OCI-M2 (cell line): ENCODE measurements around the gene MLC1.

ENCODE experiments used
- DNase-seq: peaks from one replicate; lab custom pipeline; 2025; ENCODE audit not compliant: unreplicated experiment; lab: John Stamatoyannopoulos, UW

Gene MLC1

DNA sequence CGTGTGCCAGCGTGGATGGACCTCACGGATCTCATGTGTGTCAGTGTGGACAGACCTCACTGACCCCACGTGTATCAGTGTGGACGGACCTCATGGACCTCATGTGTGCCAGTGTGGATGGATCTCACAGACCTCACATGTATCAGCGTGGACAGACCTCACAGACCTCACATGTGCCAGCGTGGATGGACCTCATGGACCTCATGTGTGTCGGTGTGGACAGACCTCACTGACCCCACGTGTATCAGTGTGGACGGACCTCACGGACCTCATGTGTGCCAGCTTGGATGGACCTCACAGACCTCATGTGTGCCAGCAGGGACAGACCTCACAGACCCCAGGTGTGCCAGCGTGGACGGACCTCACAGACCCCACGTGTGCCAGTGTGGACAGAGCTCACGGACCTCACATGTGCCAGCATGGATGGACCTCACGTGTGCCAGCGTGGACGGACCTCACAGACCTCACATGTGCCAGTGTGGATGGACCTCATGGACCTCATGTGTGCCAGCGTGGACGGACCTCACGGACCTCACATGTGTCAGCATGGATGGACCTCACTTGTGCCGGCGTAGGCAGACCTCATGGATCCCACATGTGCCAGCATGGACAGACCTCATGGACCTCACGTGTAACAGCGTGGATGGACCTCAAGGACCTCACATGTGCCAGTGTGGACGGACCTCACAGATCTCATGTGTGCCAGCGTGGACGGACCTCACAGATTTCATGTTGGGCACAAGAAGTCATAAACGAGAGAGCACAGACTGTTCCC, 45.4 kb downstream of the MLC1 start:
- no peak for DNase-seq

DNA sequence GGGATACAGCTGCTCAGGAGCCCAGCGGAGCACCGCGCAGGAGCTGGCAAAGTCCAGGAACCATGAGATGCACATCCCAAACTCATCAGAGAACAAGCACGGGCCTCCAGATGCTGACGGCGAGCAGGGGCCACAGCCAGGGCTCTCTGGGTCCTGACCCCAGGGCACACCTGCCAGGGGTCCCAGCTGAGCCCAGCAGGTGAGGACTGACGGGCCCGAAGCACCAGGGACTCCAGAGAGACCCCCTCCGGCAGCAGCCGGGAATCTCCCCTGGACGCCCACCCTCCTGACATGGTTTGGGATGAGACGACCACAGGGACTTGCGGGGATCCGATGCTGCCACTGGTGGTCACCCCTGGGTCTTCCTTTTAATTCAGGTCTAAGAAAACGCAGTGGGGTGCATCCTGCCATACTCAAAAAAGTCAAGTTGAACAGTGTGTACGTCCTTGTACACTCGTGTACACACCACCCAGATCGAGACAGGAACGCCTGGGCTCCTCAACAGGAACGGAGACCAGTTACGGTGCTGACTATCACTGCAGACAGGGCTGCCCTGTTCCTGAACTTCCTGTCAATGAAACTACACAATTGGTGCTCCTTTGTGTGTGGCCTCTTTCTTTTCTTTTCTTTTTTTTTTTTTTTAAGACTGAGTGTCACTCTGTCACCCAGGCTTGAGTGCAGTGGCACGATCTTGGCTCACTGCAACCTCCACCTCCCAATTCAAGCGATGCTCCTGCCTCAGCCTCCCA, 49.1 kb downstream of the MLC1 start:
- no peak for DNase-seq

DNA sequence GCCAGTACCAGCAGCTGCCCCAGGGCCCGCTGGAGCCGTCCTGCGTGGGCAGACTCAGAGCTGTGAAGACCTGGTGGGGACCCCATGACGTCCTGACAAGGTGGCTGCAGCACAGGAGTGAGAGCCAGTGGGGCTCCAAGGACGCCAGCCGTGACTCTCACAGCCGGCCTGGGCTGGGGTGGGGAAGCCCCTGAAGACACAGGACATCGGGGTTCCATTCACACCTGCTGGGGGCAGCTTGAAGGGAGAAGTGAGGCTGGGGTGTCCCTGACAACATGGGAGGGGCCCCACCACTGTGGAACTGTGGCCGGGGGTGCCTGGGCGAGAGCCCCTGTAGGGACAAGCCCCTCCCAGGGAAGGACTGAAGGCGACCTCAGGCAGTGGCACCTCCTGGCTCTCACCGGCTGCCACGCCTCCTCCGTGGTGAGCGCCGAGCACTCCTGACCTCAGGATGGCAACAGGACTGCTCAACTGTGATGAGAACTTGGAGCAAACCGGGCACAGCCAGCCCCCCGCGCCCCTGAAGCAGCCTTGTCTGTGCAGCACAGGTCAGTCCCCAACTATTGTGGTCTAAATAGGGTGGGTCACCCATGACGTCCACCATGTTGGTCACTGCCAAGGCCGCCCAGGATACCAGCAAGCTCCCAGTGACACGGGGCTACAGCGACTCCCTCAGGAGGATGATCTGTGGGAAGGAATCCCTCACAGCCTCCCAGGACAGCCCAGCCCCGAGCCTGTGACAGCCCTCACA, 49.9 kb downstream of the MLC1 start:
- no peak for DNase-seq

DNA sequence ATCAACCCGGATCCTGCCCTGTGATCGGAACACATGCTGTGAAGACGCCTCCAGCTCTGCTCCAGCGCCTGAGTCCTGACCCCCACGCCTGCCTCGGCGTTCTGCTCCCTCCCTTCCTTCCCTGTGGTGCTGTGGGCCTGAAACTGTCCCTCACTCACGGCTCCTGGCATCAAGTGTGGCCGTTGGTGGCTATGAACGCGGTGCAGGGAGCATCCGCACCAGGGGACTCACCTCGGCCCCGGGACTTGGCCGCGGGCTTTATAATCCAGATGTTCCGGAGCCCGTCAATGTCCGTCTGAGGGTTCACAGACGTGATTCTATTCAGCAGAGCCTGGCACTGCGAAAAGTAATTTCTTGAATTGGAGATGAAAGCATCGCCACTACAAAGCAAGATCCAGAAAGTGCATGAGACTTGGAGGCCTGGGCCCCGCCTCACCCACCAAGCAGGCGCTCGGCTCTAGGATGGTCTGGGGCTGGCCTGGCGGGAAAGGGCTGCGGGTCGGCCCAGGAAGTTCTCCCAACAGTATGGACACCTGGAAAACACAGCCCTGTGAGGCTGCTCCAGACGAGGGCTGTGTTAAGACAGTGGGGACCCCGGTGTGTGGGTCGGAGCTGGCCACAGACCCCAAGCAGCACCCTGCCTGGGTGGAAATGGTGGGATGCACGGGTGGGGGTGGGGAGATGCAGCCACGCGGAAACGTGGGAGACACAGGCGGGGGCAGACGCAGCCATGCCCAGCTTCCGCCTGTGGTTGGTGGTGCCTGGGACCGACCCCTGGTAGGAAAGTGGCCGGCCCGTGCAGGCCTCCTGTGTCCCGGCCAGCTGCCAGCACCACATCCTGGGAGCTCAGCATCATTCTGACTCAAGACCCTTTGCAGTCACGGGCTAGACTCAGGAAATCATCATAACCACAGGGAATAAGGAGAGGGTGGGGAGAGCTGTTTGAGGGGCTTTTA, 50.8 kb downstream of the MLC1 start:
- DNase-seq = no peak

DNA sequence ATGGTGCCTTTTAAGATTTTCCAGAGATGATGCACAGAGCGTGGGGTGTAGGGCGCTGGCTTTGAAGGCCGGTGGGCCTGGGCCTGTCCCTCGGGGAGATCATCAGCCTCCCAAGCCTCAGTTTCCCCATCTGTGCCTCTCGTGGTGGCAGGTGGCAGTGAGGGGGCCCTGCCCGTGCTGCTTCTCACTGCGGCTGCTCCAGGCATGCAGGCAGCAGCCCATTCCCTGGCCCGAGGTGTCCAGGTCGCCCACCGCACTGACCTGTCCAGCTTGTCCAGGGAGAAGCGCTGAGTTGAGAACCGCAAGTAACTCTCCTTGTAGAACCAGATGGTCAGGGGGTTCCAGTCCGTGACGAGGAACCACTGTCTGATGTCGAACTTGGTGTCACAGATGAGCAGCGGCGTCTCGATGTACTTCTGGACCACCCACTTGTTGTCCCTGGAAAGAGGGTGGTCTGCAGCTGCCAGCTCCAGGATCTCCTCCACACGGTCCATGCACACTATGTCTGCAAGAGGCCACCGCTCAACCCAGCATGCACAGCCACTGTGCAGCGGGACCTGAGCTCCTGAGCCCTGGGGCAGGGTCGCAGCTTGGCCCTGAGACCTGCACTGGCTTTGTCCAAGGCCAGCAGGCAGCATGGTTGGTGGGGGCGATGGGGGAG, 52.2 kb downstream of the MLC1 start:
- DNase-seq = no peak

DNA sequence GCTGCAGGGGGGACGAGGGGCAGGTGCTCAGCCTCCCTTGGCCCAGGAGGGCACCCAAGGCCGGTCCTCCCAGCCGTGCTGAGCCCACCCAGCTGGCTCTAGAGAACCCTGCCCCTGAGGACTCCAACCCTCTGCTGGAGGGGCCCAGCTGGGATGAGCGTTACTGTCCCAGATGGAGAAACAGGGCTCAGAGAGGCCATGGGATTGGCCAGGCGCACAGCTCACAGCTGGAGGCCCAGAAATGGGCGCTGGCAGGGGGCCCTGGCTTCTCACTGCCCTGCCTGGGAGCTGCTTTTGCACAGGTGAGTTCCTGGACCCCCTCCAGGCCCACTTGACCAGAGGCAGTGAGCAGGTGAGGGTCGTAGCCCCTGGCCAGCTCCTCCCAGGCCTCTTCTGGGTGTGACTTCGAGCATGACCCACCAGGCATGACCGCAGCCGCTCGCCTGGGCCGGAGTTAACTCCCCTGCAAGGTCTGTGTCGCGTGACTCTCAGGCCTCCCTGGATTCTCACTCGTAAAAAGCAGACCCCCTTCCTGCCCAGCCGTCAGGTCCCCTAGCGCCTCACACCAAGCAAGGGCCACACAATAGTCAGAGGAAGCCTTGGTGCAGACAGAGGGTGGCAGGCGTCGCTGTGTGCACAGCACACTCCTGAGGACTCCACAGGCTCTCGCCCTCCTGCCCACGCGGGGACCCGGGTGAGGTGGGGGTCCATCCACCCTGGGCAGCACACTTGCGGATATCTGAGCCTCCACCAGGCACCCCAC, 52.9 kb downstream of the MLC1 start:
- no peak for DNase-seq

DNA sequence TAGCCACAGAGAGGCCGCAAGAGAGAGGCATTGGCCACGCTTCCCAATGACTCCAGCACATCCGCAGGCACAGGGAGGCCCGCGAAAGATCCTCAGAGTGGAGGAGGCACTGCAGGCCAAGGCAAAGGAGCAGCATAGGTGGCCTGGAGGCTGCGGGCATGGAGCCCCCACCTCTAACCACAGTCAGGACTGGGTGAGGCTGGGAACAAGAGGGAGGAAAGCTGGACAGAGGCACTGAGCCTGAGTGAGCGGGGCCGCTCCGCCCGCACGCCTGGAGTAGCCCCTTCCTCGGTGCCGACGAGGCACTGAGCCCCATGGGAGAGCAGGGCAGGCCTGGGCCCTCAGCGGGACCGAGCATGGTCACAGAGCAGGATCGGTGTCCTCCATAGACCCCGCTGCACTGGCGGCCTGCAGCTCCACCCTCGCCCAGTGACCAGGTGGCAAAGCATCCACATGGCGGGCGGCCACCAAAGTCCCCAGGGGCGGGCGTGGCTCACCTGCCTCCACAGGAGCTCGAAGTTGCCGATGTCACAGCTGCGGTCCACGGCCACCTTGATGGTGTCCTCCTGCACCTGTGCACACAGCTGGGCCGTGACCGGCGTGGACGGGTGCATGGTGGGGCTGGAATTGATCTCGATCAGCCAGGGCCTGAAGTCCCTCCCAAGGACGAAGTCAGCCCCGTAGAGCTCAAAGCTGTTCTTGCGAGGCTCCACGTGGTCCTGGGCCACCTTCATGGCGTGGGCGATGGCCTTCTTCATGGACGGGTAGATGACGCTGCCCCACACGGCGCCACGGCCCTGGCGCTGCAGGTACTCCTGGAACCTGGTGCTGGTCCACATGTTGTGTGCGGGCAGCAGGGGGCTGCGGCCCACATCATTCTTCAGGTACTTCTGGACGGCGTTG, 53.8 kb downstream of the MLC1 start:
- DNase-seq = no peak

DNA sequence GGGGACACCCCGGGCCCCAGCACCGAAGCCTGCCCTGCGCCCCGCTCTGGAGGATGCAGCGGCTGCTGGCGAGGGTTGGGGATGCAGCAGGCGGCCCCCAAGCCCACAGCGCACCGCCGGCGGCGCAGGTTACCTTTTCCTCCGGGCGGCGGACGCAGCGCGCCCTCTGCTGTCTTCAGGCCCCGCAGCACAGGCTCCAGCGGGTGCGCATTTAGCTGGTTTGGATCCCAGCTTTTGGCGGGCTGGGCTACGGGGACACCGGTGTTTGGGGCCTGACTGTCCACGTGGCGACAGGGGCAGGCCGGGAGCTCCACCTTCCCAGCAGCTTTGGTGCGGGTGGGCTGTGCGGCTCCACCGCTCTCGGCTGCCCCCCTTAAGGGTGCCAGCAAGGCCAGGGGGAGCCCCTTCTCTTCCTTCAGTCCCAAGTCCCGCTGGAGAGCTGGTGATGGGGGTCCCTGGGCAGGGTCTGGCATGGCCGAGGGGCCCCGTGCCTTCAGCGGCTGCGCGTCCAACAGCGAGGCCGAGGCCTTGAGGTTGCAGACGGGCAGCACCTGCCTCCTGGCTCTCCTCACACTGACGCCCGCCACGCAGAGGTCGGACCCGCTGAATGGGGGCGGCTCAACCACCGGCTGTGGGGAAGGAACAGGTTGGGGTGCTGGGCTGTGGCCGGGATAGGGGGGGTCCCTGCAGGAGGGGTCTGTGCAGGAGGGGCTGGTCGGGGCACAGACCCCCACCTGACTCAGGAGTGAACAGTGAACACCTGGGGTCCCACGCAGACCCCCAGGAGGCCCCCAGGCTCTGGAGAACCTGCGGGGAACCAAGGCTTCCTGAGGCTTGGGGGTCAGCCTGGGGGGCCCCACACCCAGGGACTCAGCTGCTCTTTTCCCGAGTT, 54.7 kb downstream of the MLC1 start:
- no peak for DNase-seq

DNA sequence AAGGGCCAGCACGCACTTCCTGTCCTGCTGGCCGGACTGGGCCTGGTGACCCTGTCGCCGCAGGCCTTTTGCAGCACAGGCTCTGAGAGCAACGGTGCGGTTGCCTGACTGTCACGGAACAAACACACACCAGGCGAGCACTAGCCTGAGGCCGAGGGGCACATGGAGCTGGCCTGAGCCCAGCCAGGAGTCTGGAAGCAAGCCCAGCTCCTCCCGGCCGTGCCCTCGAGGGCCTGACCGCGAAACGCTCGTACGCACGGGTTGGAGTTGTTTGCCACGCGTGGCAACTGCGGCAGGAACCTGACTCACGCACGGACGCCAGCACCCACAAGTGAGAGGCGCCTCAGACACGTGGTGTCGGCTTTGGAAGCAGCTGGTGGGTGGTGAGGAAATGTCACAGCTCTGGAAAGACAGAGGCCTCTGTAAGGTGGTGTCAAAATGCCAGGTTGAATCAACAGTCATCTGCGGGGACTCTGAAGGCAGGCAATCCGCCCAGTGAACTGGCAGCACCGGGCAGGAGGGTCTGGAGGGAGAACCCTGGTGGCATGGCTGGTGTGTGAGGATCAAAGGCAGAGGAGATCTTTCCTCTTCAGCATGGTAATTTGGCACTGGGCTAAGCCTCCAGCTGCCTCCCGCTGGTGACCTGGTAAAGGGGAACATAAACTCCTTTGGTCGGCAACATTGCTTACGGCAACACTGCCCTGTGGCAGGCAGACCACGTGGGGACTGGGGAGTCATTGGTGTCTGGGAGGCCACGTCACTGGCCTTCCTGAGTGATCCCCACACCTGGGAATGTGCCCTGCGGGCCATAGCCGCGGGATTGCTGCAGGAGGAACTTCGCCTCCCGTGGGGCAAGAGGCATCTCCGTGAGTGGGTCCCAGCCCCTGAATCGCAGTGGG, 57.3 kb downstream of the MLC1 start:
- no peak for DNase-seq

DNA sequence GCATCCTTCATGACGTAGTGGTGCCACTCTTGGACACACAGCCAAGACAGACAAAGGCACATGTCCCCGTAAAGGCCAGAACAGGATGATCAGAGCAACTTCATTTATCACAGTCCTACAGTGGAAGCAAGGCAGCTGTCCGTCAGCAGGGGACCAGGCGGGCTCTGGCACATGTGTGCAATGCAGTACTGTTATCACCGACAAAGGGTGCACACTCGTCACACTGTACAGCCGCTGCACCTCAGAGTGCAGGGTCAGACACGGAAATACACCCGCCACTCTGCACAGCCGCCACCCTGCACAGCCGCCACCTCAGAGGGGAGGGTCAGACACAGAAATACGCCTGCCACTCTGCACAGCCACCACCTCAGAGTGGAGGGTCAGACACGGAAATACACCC, 59.2 kb downstream of the MLC1 start:
- no peak for DNase-seq

DNA sequence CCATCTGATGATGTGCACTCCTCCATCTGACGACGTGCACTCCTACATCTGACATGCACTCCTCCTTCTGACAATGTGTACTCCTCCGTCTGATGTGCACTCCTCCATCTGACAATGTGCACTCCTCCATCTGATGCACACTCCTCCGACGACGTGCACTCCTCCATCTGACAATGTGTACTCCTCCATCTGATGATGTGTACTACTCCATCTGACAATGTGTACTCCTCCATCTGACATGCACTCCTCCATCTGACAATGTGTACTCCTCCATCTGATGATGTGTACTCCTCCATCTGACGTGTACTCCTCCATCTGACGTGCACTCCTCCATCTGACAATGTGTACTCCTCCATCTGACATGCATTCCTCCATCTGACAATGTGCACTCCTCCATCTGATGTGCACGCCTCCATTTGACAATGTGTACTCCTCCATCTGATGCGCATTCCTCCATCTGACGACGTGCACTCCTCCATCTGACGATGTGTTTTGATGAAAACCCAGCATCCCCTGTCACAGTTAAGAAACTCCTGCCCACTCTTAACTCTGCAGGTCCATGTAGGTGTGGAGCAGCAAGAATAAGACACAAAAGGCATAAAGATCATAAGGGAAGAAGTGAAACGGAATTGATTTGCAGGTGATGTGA, 62.9 kb downstream of the MLC1 start:
- DNase-seq = no peak

DNA sequence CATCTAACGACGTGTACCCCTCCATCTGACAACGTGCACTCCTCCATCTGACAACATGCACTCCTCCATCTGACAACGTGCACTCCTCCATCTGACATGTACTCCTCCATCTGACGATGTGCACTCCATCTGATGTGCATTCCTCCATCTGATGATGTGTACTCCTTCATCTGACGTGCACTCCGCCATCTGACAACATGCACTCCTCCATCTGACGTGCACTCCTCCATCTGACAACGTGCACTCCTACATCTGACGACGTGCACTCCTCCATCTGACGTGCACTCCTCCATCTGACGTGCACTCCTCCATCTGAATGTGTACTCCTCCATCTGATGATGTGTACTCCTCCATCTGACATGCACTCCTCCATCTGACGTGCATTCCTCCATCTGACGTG, 64.6 kb downstream of the MLC1 start:
- DNase-seq = no peak

DNA sequence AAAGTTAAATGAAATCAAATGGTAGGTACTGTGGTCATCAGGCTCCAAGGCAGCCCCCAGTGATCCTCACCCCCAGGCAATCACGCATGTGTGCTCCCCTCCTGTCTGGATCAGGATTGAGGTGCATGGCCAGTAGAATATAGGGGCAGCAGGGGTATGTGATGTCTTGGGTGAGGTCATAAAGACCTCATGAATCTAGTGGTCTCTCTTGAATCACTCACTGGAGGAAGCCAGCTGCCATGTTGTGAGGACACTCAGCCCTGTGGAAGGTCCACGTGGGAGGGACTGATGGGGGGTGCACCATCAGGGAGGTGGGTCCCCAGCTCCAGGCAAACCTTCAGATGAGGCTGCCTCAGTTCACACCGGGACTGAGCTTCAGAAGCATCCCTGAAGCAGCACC, 65.9 kb downstream of the MLC1 start:
- no peak for DNase-seq

DNA sequence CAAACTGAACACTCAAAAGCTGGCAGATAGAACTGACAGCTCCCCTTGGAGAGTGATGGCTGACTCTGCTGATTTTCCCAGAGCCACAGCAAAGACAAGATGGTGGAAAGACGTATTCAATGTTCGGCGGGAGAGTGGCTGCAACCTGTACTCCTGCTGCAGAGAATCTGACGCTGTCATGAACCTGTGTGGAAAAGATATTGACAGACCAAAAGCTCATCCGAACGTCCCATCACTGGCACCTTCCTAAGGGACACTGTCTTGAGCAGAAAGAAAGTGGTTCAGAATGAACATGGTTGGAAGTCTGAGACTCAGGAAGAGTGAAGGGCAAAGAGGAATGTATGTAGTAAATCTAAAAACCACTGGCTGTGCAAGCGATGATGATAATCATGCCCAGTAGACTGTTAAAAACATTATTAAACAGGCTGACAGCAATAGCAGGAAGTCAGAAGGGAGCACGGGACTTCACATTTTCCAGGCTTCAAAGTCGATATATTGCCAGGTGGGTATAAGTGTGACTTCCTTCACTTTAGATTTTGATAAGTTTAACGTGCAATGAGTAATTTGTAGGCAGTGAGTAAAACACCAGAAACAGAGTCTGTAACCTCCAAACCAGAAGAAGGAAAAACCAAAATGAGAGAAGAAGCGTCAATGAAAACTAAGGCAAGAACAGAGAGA, 66.5 kb downstream of the MLC1 start:
- no peak for DNase-seq

DNA sequence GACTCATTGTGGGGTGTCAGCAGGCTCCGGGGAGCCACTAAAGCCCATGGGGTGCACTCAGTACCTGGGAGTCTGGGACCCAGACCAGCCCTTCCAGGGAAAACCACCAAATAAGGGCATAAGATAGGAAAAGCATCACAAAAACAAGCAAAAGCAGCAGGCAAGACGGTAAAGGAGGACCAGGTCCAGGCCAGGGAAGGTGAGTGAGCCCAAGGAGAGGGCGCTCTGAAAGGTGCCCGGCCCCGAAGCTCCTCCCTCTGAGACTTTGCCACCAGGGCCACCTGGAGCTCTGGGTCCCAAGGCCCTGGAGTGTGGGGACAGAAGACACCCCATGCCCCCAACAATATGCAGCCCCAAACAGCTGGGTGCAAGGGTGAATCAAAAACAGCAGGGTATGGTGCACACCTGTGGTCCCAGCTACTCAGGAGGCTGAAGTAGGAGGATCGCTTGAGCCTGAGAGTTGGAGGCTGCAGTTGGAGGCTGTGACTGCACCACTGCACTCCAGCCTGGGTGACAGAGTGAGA, 67.5 kb downstream of the MLC1 start:
- no peak for DNase-seq
